Stimulated activated CD4-positive, alpha-beta T cell treated with anti-CD3 and anti-CD28 coated beads, Interleukin-1b, Interleukin-23, amount 100 ng/mL, for 24 hours (primary cell): Measurements from ENCODE around the gene MS4A13.
"Not testable (repeated sequence)": the region's sequence is repeated elsewhere in the genome, so short reads cannot be mapped to it uniquely, and the experiment has no call there.

Source experiments
- DNase-seq, 4 experiments: peaks; one replicate each; pipeline ENCODE4 v3.0.0-alpha.2; 2020; ENCODE audit warnings: low read depth in 4 of 4, low spot score in 1 of 4

MS4A13 gene

GRCh38 chr11:60515144-60515855, at the start of gene MS4A13:
Gene MS4A13, plus strand, starts transcription at chr11:60515392. Its CDS starts 2,692 bp downstream, at chr11:60518084.
- no peak for DNase-seq

DNA sequence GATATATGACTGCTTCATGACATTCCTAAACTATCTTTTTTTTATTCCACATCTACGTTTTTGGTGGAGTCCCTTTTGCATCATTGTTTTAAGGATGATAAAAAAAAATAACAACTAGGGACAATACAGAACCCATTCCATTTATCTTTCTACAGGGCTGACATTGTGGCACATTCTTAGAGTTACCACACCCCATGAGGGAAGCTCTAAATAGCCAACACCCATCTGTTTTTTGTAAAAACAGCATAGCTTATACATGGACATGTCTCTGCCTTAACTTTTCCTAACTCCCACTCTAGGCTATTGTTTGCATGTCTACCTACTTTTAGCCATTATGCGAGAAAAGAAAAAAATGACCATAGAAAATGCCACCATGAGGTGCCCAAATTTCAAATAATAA, 46.4 kb upstream of the MS4A13 start:
- DNase-seq, result no peak

DNA sequence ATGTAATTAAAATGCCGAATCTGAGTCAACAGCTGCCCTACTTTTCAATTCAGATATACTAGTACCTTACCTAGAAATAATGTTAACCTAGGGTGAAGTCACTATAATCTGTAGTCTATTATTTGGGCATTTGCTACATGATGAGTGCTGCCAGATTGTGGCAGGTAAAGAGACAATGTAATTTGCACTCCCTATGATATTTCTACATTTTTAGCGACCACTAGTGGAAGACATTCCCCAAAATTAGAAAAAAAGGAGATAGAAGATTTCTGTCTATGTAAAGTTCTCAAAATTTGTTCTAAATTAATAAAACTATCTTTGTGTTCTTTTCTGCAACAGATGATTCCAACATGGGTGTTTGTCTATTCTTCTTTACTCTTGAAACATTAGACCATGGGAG, 45.5 kb upstream of the MS4A13 start:
- DNase-seq, result no peak

DNA sequence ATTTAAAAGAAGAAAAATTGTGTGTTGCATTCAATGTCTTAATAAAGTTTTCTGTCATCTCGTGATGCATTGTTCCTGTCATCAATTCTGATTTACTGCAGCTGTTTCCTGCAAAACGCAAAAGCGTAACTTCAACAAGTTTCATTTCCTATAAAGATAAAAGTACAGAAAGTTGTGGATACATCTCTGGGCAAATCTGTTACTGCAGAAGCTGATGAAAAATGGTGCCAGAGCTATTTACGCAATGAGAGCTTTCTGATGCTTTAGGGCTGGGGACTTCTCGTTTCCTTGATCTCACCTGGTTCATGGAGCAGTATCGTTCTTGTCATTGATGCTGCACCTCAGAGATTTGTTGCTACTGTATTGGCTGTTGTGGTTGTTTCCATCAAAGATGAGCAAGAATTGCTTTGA, 38.2 kb upstream of the MS4A13 start:
- no peak for DNase-seq

DNA sequence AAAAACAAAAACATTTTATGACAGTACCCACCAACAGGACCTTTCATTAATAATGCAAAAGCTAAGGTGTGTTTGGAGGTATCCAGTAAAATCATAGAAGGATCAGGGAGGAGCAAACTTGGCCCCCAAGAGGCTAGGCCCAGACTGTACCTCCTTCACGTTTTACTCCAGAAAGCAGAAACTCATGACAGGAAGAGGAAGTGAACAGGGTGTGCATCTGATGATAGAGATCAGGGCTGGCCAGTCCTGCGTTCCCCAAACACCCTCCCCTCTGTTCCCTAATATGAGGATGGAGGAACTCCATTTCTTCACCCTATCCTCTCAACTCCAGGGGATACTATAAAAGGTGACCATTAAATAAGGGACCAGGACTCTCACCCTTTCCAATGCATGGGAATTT, 32.8 kb upstream of the MS4A13 start:
- no peak for DNase-seq

GRCh38 chr11:60485987-60486386, 29.2 kb upstream of the MS4A13 start:
- no peak for DNase-seq

DNA sequence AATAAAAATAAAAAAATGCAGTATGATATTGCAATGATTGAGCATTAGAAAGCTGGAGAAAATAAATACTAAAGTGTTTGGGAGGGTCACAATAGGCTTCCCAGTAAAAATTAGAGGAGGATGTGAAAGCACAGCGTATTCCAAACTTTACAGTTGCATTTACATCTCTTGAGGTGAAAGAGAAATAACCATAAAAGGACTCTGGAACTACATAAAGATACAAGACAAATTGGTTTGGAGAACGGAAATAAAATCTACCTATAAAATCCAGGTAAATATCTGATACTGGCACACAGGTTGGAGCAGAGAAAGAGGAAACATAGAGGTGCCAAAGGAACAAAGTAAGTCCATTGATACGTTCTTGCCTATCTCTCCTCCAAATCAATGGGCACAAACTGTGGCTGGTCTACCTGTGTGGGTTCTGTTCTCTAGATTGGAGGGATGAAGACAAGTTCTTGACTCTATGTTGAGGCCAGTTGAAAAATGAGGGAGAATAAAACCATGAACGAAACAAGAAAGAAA, 22.6 kb upstream of the MS4A13 start, which contains the start of gene MS4A12:
Gene MS4A12 (plus strand): TSS at position 291 of the 522 bp plus-strand sequence. CDS start 4,541 bp downstream, outside the sequence.
- no peak for DNase-seq

GRCh38 chr11:60493454-60493853, 21.7 kb upstream of the MS4A13 start:
- no peak for DNase-seq

GRCh38 chr11:60498399-60498798, 16.8 kb upstream of the MS4A13 start:
- no peak for DNase-seq

DNA sequence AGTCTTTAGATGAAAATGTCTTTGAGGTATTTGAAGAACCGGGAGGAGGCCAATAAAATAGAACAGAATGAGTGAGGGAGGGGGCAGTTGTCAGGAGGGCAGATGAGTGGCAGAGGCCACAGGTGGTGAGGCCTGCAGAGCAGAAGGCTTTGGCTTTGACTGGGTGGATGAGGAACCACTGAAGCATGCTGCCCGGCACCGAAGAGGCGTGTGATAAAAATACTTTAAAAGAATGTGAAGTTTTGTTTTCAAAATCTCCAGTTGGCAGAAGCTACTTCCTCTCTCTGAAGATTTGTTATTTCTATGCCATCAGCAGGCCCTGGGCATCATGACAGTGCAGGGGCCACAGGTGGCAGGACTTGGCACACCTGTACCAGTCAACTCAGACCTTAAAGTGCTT, 16.3 kb upstream of the MS4A13 start:
- DNase-seq, result no peak

DNA sequence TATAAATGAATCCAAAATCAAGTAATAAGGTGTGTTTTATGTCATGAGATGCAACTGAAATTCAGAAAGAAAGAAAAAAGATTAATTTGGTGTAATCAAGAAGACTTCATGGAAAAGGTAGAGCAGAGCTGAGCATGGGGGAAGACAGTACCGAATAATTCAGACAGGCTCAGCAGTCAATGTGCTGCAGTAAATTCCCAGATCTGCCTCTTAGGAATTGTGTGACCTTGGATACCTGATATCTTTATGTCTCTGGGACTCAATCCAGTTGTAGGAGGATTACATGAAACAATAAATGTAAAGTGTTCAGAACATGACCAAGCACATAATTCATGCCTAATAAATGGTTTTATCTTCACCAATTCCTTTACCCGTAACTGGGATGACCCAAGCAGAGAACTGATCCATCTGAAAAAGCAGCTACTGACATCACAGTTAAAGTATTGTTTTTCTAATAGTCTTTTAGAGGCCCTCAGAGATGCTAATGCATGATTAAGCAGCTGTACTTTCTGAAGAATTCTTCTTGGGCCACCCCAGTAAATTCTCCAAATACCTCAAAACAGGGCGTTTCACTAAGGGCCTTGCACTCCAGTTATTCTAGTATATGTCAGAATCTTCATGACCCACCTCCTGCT, 14.8 kb upstream of the MS4A13 start:
- no peak for DNase-seq

- no peak for DNase-seq
Observed at GRCh38 chr11:60502221-60502775, 12.9 kb upstream of the MS4A13 start.

- DNase-seq, result no peak
Observed at GRCh38 chr11:60504219-60504905, 10.8 kb upstream of the MS4A13 start.

DNA sequence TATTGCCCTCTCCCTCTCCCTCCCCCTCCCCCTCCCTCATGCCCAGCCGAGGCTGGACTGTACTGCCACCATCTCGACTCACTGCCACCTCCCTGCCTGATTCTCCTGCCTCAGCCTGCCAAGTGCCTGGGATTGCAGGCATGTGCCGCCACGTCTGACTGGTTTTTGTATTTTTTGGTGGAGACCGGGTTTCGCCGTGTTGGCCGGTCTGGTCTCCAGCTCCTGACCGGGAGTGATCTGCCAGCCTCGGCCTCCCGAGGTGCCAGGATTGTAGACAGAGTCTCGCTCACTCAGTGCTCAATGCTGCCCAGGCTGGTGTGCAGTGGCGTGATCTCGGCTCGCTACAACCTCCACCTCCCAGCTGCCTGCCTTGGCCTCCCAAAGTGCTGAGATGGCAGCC, 5.6 kb upstream of the MS4A13 start:
- not testable (repeated sequence) for DNase-seq

DNA sequence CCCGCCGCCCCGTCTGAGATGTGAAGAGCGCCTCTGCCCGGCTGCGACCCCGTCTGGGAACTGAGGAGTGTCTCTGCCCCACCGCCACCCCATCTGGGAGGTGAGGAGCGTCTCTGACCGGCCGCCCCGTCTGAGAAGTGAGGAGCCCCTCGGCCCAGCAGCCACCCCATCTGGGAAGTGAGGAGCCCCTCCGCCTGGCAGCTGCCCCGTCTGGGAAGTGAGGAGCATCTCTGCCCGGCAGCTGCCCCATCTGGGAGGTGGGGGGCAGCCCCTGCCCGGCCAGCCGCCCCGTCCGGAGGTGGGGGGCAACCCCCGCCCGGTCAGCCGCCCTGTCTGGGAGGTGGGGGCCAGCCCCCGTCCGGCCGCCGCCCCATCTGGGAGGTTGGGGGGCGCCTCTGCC, 5.0 kb upstream of the MS4A13 start:
- not testable (repeated sequence) for DNase-seq

- DNase-seq, result no peak
Observed at GRCh38 chr11:60511393-60511792, 3.8 kb upstream of the MS4A13 start.

GRCh38 chr11:60512651-60513225, 2.5 kb upstream of the MS4A13 start:
- no peak for DNase-seq

DNA sequence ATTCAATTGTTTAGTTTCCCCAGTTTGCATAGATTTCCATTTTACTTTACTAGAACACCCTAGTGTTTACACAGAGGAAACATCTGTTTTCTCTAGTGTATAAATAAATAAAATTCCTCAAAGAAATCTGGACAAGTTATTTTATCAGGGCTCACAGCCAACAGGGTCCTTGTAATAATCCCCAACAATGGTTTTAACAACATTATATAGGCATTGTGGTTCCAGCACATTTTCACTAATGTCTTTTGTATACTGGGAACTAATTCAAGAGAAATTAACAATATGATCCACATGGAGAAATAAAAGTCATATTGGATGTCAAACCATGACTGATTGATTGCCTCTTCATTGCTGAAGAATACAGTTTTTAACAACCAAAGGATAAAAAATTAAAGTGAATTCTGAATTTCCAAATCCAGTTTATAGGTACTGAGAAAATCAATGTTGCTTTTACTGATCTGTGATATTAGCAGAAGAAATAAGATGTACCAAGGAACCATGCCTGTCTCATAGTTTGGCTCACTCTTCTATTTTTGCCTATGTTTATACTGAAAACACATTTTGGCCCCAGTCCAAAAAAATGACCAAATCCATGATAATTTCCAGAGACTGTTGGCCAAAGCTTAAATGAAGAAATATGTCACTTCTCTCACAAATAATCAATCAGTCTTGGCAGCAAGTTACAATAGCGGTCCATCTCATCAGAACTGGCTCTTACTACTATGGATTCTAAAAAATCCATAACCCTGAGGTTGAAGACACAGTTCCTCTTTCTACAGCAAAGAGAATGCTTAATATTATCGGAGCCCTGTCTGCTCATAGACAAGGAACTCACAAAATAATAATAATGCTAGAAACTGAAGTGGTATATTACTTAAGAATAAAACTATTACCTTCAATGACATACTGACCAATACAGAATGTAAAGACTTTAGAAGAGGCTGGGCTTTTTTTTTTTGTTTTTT, 1.4 kb upstream of the MS4A13 start:
- no peak for DNase-seq

GRCh38 chr11:60528465-60528864, 13.3 kb downstream of the MS4A13 start:
- DNase-seq, result no peak

GRCh38 chr11:60528934-60529333, 13.7 kb downstream of the MS4A13 start:
- no peak for DNase-seq
